Measurements from ENCODE around the gene ZBTB11. TPM values are rescaled to one million over a fixed set of nuclear protein-coding genes. Genes with fewer than 3 reads are reported as not detected.

Gene ZBTB11
- polyA plus RNA-seq, 1 of the 3 experiments (the other 2 are of a cell fraction), result 4.9 TPM

DNA sequence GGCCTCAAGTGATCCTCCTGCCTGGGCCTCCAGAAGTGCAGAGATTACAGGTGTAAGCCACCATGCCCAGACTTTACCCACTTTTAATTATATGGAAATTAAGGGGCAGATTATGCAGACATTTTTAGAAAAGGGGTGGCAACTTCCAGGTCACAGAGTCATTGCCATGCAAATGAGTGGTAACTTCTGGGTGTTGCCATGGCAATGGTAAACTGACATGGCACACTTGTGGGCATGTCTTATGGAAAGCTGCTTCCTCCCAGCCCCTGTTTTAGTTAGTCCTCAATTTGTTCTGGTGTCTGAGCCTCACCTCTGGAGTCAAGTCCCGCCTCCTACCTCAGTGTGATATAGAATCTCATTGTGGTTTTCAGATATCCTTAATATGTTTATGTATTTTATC, 53.3 kb downstream of the ZBTB11 start:
- POLR2A ChIA-PET, result no interaction called here

DNA sequence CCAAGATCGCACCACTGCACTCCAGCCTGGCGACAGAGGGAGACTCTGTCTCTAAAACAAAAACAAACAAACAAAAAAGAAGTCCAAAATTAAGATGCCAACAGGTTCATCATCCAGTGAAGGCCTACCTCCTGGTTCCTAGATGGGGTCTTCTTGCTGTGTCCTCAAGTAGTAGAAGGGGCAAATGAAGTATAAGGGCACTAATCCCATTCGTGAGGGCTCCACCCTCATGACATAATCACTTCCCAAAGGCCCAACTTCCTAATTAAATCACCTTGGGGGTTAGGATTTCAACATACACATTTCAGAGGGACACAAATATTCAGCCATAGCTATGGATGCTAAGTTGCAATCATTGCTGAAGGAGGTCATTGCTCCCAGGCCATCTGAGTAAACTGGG, 57.2 kb downstream of the ZBTB11 start:
- Histone ChIP-seq H3K9me3 (no peaks in the 10 kb centered on the region), H3K79me2 (ENCODE audit: insufficient read depth) (no peaks in the 10 kb centered on the region), H3K9me2 (no peaks in the 10 kb centered on the region), H3K4me3 (ENCODE audit: low read depth in 2 of 2, low read length in 1 of 2) (no peak overlapping the region), H3K4me1 (ENCODE audit: control insufficient read depth in 1 of 2, insufficient read depth in 2 of 2, low read depth in 1 of 2, low read length in 1 of 2) (no peaks in the 10 kb centered on the region), H4K20me1 (ENCODE audit: insufficient read depth) (no peaks in the 10 kb centered on the region), H3K27me3 (ENCODE audit: insufficient read depth) (no peaks in the 10 kb centered on the region), H2AFZ (ENCODE audit: low read depth) (no peak overlapping the region), H3K36me3 (replicated peaks in 1 of 2; ENCODE audit: control insufficient read depth in 1 of 2, insufficient read depth in 2 of 2, low read length in 1 of 2) (no peaks in the 10 kb centered on the region), H3K4me2 (no peak overlapping the region), H3K27ac (ENCODE audit: low read depth in 2 of 2, low read length in 1 of 2) (no peak overlapping the region), H3F3A (replicated peaks; ENCODE audit: insufficient read depth) (no peaks in the 10 kb centered on the region), H3K9ac (no peak overlapping the region)
- CTCF ChIA-PET, result interaction anchor here (0.8 to 1.3 kb wide), 2 partner anchors 12 to 59 kb away, joined by 3 to 4 read pairs; no protein-coding TSS in a partner anchor
- DNase-seq, result no peak
- WGBS (ENCODE audit: low lambda C conversion rate), result 84% methylated on average over 3 of the region's 3 CpGs
- POLR2A ChIA-PET, result no interaction called here
- TF ChIP-seq, protein P1, sequence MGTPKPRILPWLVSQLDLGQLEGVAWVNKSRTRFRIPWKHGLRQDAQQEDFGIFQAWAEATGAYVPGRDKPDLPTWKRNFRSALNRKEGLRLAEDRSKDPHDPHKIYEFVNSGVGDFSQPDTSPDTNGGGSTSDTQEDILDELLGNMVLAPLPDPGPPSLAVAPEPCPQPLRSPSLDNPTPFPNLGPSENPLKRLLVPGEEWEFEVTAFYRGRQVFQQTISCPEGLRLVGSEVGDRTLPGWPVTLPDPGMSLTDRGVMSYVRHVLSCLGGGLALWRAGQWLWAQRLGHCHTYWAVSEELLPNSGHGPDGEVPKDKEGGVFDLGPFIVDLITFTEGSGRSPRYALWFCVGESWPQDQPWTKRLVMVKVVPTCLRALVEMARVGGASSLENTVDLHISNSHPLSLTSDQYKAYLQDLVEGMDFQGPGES (IDR thresholded peaks at IDR 0.05; ENCODE audit: low read depth, low read length), result no peak
- no peak for TF ChIP-seq YY1 (IDR thresholded peaks at IDR 0.05; ENCODE audit: low read depth)
- no peak for TF ChIP-seq TEAD4 (IDR thresholded peaks at IDR 0.05; ENCODE audit: borderline replicate concordance, insufficient read depth)
- no peak for TF ChIP-seq FOXJ3 (CRISPR knock-in tag; IDR thresholded peaks at IDR 0.05)
- no peak for TF ChIP-seq MEF2A (IDR thresholded peaks at IDR 0.05; ENCODE audit: borderline replicate concordance, low read depth)
- TF ChIP-seq, protein P2, sequence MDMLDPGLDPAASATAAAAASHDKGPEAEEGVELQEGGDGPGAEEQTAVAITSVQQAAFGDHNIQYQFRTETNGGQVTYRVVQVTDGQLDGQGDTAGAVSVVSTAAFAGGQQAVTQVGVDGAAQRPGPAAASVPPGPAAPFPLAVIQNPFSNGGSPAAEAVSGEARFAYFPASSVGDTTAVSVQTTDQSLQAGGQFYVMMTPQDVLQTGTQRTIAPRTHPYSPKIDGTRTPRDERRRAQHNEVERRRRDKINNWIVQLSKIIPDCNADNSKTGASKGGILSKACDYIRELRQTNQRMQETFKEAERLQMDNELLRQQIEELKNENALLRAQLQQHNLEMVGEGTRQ (IDR thresholded peaks at IDR 0.05; ENCODE audit: borderline replicate concordance, low read depth, low read length), result no peak
- no peak for TF ChIP-seq NFIC (IDR thresholded peaks at IDR 0.05; ENCODE audit: borderline replicate concordance)
- no peak for TF ChIP-seq FOSL2 (IDR thresholded peaks at IDR 0.05; ENCODE audit: borderline replicate concordance, low read depth)
- no peak for TF ChIP-seq ZBTB33 (IDR thresholded peaks at IDR 0.05; ENCODE audit: borderline replicate concordance, low read depth)
- TF ChIP-seq MXI1 (IDR thresholded peaks at IDR 0.05; ENCODE audit: low read depth, low read length), result no peak

More for the DNA sequence above, 53.3 kb downstream of the ZBTB11 start:
- H3K9ac ChIP-seq, result no peak overlapping the region
- H4K20me1 ChIP-seq (ENCODE audit: insufficient read depth), result no peaks in the 10 kb centered on the region
- no peaks in the 10 kb centered on the region for H3K9me2 ChIP-seq
- no peaks in the 10 kb centered on the region for H3K9me3 ChIP-seq
- WGBS (ENCODE audit: low lambda C conversion rate), result 79% methylated on average over 1 of the region's 1 CpG
- H3F3A ChIP-seq (replicated peaks; ENCODE audit: insufficient read depth), result no peaks in the 10 kb centered on the region
- H3K79me2 ChIP-seq (ENCODE audit: insufficient read depth), result no peaks in the 10 kb centered on the region
- DNase-seq, result no peak
- CTCF ChIA-PET, result interaction anchor here (0.6 kb wide), 1 partner anchor 887 kb away, joined by 3 read pairs; no protein-coding TSS in a partner anchor
- no peaks in the 10 kb centered on the region for H3K27me3 ChIP-seq (ENCODE audit: insufficient read depth)
- no peak overlapping the region for H3K27ac ChIP-seq (ENCODE audit: low read depth in 2 of 2, low read length in 1 of 2)
- no peak overlapping the region for H3K4me2 ChIP-seq
- H2AFZ ChIP-seq (ENCODE audit: low read depth), result no peak overlapping the region
- H3K4me1 ChIP-seq (ENCODE audit: control insufficient read depth in 1 of 2, insufficient read depth in 2 of 2, low read depth in 1 of 2, low read length in 1 of 2), result no peaks in the 10 kb centered on the region
- H3K36me3 ChIP-seq (replicated peaks in 1 of 2; ENCODE audit: control insufficient read depth in 1 of 2, insufficient read depth in 2 of 2, low read length in 1 of 2), result no peaks in the 10 kb centered on the region
- no peak for TF ChIP-seq RXRA (IDR thresholded peaks at IDR 0.05; ENCODE audit: borderline replicate concordance, low read depth)
- no peak for TF ChIP-seq YY1 (IDR thresholded peaks at IDR 0.05; ENCODE audit: low read depth)
- TF ChIP-seq POLR2AphosphoS5 (IDR thresholded peaks at IDR 0.05; ENCODE audit: low read depth, low read length), result no peak
- TF ChIP-seq, protein P1 (IDR thresholded peaks at IDR 0.05; ENCODE audit: low read depth, low read length), result no peak
- TF ChIP-seq ELF1 (IDR thresholded peaks at IDR 0.05), result no peak
- no peak for TF ChIP-seq SMC3 (IDR thresholded peaks at IDR 0.05; ENCODE audit: low read depth, low read length)
- TF ChIP-seq FOXJ3 (CRISPR knock-in tag; IDR thresholded peaks at IDR 0.05), result no peak
- no peak for TF ChIP-seq MXI1 (IDR thresholded peaks at IDR 0.05; ENCODE audit: low read depth, low read length)
- no peak for TF ChIP-seq MEF2A (IDR thresholded peaks at IDR 0.05; ENCODE audit: borderline replicate concordance, low read depth)
- no peak for TF ChIP-seq CTCF (IDR thresholded peaks at IDR 0.05)
- no peak for TF ChIP-seq TAF1 (IDR thresholded peaks at IDR 0.05; ENCODE audit: borderline replicate concordance, low read depth, low read length)
- no peak for TF ChIP-seq TEAD4 (IDR thresholded peaks at IDR 0.05; ENCODE audit: borderline replicate concordance, insufficient read depth)
- H3K4me3 ChIP-seq (ENCODE audit: low read depth in 2 of 2, low read length in 1 of 2), result no peak overlapping the region
